Astrocyte of the spinal cord (primary cell): ENCODE results near the gene GNG2.

Experiments used
- DNase-seq: peaks from one replicate; pipeline ENCODE4 v3.0.0; 2011; ENCODE audit warnings: low read depth, low spot score
- H3K4me3 ChIP-seq: 2 replicates; pipeline ENCODE4 v1.5.1; 2011; ENCODE audit warnings: low read depth, mild to moderate bottlenecking, low read length, moderate library complexity
- CTCF ChIP-seq: IDR thresholded peaks from 2 replicates; pipeline ENCODE4 v1.5.1; 2012; ENCODE audit warnings: low read depth, mild to moderate bottlenecking, low read length, inconsistent platforms
- in situ Hi-C: cut with HindIII; loops from 2 replicates; pipeline ENCODE4 v1.10.0; 2017; ENCODE audit warnings: low sequenced_read_pairs

The GNG2 gene

GRCh38 chr14:51972566-51972965 lies 112.2 kb downstream of the GNG2 start:
- in situ Hi-C loops: no loop called here
- TF ChIP-seq CTCF: no peak
- H3K4me3 ChIP-seq: no peak overlapping the region
- no peak for DNase-seq

- no peak overlapping the region for H3K4me3 ChIP-seq
- no peak for DNase-seq
- in situ Hi-C loops: no loop called here
- TF ChIP-seq CTCF: no peak
Measured at GRCh38 chr14:51977075-51977474, 116.7 kb downstream of the GNG2 start.

GRCh38 chr14:51978681-51979085 lies 118.3 kb downstream of the GNG2 start:
- no peak overlapping the region for H3K4me3 ChIP-seq
- DNase-seq: no peak
- in situ Hi-C loops: no loop called here
- no peak for TF ChIP-seq CTCF

- no peak overlapping the region for H3K4me3 ChIP-seq
- DNase-seq: peak; percentile 78
- peak; percentile 86 for TF ChIP-seq CTCF
- in situ Hi-C loops: no loop called here
Measured at GRCh38 chr14:51979088-51979709, 118.8 kb downstream of the GNG2 start.

- TF ChIP-seq CTCF: no peak
- in situ Hi-C loops: no loop called here
- DNase-seq: no peak
- H3K4me3 ChIP-seq: no peak overlapping the region
Measured at GRCh38 chr14:51981218-51981854, 120.9 kb downstream of the GNG2 start.

- in situ Hi-C loops: no loop called here
- no peak for DNase-seq
- no peak for TF ChIP-seq CTCF
- no peak overlapping the region for H3K4me3 ChIP-seq
Measured at GRCh38 chr14:51988221-51988620, 127.8 kb downstream of the GNG2 start.
